Forelimb muscle (tissue), 1 donor: Measurements from ENCODE around the gene DLGAP1. TPM values are rescaled to one million over a fixed set of nuclear protein-coding genes. Genes with fewer than 3 reads are reported as not detected.

Experiments used
- DNase-seq: peaks from one replicate; pipeline ENCODE4 v3.0.0-alpha.2; 2013; ENCODE audit warnings: low read depth
- polyA plus RNA-seq: library from polyadenylated mRNA; unstranded; fragments of 120-200 nt; gene quantifications from one replicate; pipeline ENCODE4 v1.2.1, GENCODE V29; 2013; ENCODE audit not compliant: insufficient read length

Gene DLGAP1
- polyA plus RNA-seq, 1 donor: 1.9 TPM

GRCh38 chr18:3816610-3817363, 638.3 kb downstream of the DLGAP1 start:
- no peak for DNase-seq

GRCh38 chr18:3815991-3816390, 639.1 kb downstream of the DLGAP1 start:
- no peak for DNase-seq

GRCh38 chr18:3814816-3815215, 640.3 kb downstream of the DLGAP1 start:
- DNase-seq: no peak

- no peak for DNase-seq
Observed at GRCh38 chr18:3810296-3810695, 644.8 kb downstream of the DLGAP1 start.

- no peak for DNase-seq
Observed at GRCh38 chr18:3808985-3809780, 645.9 kb downstream of the DLGAP1 start.

- no peak for DNase-seq
Observed at GRCh38 chr18:3806656-3807055, 648.5 kb downstream of the DLGAP1 start.

- no peak for DNase-seq
Observed at GRCh38 chr18:3804336-3804735, 650.8 kb downstream of the DLGAP1 start.

- no peak for DNase-seq
Observed at GRCh38 chr18:3803350-3803749, 651.8 kb downstream of the DLGAP1 start.

- DNase-seq: no peak
Observed at GRCh38 chr18:3799515-3799914, 655.6 kb downstream of the DLGAP1 start.

GRCh38 chr18:3798032-3798431, 657.1 kb downstream of the DLGAP1 start:
- no peak for DNase-seq

GRCh38 chr18:3796434-3796833, 658.7 kb downstream of the DLGAP1 start:
- DNase-seq: no peak

GRCh38 chr18:3794537-3795348, 660.4 kb downstream of the DLGAP1 start:
- DNase-seq: peak; percentile 14

GRCh38 chr18:3793545-3793944, 661.6 kb downstream of the DLGAP1 start:
- DNase-seq: no peak

- DNase-seq: no peak
Observed at GRCh38 chr18:3793111-3793510, 662.0 kb downstream of the DLGAP1 start.

- DNase-seq: no peak
Observed at GRCh38 chr18:3792711-3793110, 662.4 kb downstream of the DLGAP1 start.

- DNase-seq: no peak
Observed at GRCh38 chr18:3791238-3791637, 663.9 kb downstream of the DLGAP1 start.

GRCh38 chr18:3790703-3791102, 664.4 kb downstream of the DLGAP1 start:
- DNase-seq: no peak

GRCh38 chr18:3789525-3789924, 665.6 kb downstream of the DLGAP1 start:
- no peak for DNase-seq

GRCh38 chr18:3784949-3785348, 670.2 kb downstream of the DLGAP1 start:
- no peak for DNase-seq

- no peak for DNase-seq
Observed at GRCh38 chr18:3782901-3783300, 672.2 kb downstream of the DLGAP1 start.

GRCh38 chr18:3777719-3778118, 677.4 kb downstream of the DLGAP1 start:
- DNase-seq: no peak

GRCh38 chr18:3777122-3777521, 678.0 kb downstream of the DLGAP1 start:
- DNase-seq: no peak
